GM18498 (cell line): ENCODE measurements around the gene CMKLR1.

Experiments used
- ATAC-seq: cut with Tn5 transposase; IDR thresholded peaks from one replicate; pipeline ENCODE4 v1.9.1; 2021; ENCODE audit warnings: mild to moderate bottlenecking, moderate library complexity; ENCODE audit not compliant: unreplicated experiment

Gene CMKLR1

GRCh38 chr12:108338915-108339657 lies at the start of gene CMKLR1:
Gene CMKLR1 (minus strand): TSS chr12:108339311. CDS start chr12:108293591, 45,720 bp downstream.
- no peak for ATAC-seq

GRCh38 chr12:108387771-108388170 lies 48.7 kb upstream of the CMKLR1 start:
- ATAC-seq, result no peak

- ATAC-seq, result no peak
Observed at GRCh38 chr12:108386709-108387360, 47.7 kb upstream of the CMKLR1 start.

- no peak for ATAC-seq
Observed at GRCh38 chr12:108382437-108382801, 43.3 kb upstream of the CMKLR1 start.

- ATAC-seq, result no peak
Observed at GRCh38 chr12:108381787-108382436, 42.8 kb upstream of the CMKLR1 start.

- ATAC-seq, result no peak
Observed at GRCh38 chr12:108380382-108380781, 41.3 kb upstream of the CMKLR1 start.

GRCh38 chr12:108379823-108380222 lies 40.7 kb upstream of the CMKLR1 start:
- no peak for ATAC-seq

GRCh38 chr12:108378926-108379325 lies 39.8 kb upstream of the CMKLR1 start:
- no peak for ATAC-seq

GRCh38 chr12:108377260-108377659 lies 38.1 kb upstream of the CMKLR1 start:
- ATAC-seq, result no peak

GRCh38 chr12:108375986-108376663 lies 37.0 kb upstream of the CMKLR1 start:
- ATAC-seq, result no peak

- no peak for ATAC-seq
Observed at GRCh38 chr12:108374596-108375320, 35.6 kb upstream of the CMKLR1 start.

- ATAC-seq, result no peak
Observed at GRCh38 chr12:108373111-108373510, 34.0 kb upstream of the CMKLR1 start.

- ATAC-seq, result no peak
Observed at GRCh38 chr12:108371801-108372344, 32.8 kb upstream of the CMKLR1 start.

GRCh38 chr12:108370415-108370814 lies 31.3 kb upstream of the CMKLR1 start:
- no peak for ATAC-seq

- ATAC-seq, result no peak
Observed at GRCh38 chr12:108369736-108370396, 30.8 kb upstream of the CMKLR1 start.

- ATAC-seq, result no peak
Observed at GRCh38 chr12:108368089-108368488, 29.0 kb upstream of the CMKLR1 start.

- no peak for ATAC-seq
Observed at GRCh38 chr12:108367436-108367835, 28.3 kb upstream of the CMKLR1 start.

GRCh38 chr12:108365324-108365723 lies 26.2 kb upstream of the CMKLR1 start:
- no peak for ATAC-seq

- ATAC-seq, result no peak
Observed at GRCh38 chr12:108364879-108365278, 25.8 kb upstream of the CMKLR1 start.

GRCh38 chr12:108363565-108363964 lies 24.5 kb upstream of the CMKLR1 start:
- ATAC-seq, result no peak
